Mucosa of rectum (tissue), 2 donors: ENCODE data around the gene PTPRO.

Experiments
- H3K27ac ChIP-seq, 2 donors: one replicate each; pipeline ENCODE4 v1.7.0; 2013; ENCODE audit warnings: inconsistent platforms in 2 of 2, low read depth in 2 of 2, low read length in 2 of 2
- H3K27me3 ChIP-seq, 2 donors: one replicate each; pipeline ENCODE4 v1.7.0; 2013; ENCODE audit warnings: low read length in 2 of 2; ENCODE audit not compliant: control insufficient read depth in 2 of 2, insufficient read depth in 2 of 2
- H3K36me3 ChIP-seq, 2 donors: one replicate each; pipeline ENCODE4 v1.7.0; 2013; ENCODE audit warnings: low read length in 2 of 2; ENCODE audit not compliant: control insufficient read depth in 2 of 2, insufficient read depth in 2 of 2
- H3K4me1 ChIP-seq, 2 donors: one replicate each; pipeline ENCODE4 v1.7.0; 2013; ENCODE audit warnings: low read length in 2 of 2, mild to moderate bottlenecking in 1 of 2; ENCODE audit not compliant: control insufficient read depth in 2 of 2, insufficient read depth in 2 of 2
- H3K4me3 ChIP-seq, 2 donors: one replicate each; pipeline ENCODE4 v1.7.0; 2013; ENCODE audit warnings: low read length in 2 of 2
- H3K9ac ChIP-seq, 2 donors: one replicate each; pipeline ENCODE4 v1.7.0; 2013; ENCODE audit warnings: low read length in 2 of 2, low read depth in 1 of 2, mild to moderate bottlenecking in 1 of 2
- H3K9me3 ChIP-seq, 2 donors: one replicate each; pipeline ENCODE4 v1.7.0; 2013; ENCODE audit warnings: low read length in 2 of 2; ENCODE audit not compliant: control insufficient read depth in 2 of 2
- donor health status: healthy.
- donor health status: Normal muscosa, but diverticular disease.

Gene PTPRO

DNA sequence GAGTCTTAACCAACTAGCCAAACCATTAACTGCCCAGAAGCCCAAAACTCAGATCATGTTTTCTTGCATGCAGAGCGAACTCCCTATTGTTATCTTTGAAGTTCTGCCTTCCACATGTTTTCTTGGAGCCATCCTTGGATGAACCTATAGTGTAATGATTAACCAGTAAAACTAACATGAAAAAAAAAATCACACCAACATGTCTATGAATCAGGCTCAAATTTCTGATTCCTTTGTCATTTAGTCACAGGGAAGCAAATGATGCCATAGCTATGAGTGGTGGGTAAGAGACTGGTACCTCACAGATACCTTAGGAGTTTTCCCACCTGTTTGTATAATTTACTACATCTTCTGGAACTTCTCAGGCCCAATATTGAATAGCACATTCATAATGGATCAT is 70.7 kb downstream of the PTPRO start:
- Histone ChIP-seq H3K4me3 (no peak overlapping the region), H3K9ac (no peak overlapping the region), H3K4me1 (no peaks in the 10 kb centered on the region), H3K9me3 (no peaks in the 10 kb centered on the region), H3K36me3 (no peaks in the 10 kb centered on the region), H3K27me3 (no peaks in the 10 kb centered on the region), H3K27ac (no peak overlapping the region)

DNA sequence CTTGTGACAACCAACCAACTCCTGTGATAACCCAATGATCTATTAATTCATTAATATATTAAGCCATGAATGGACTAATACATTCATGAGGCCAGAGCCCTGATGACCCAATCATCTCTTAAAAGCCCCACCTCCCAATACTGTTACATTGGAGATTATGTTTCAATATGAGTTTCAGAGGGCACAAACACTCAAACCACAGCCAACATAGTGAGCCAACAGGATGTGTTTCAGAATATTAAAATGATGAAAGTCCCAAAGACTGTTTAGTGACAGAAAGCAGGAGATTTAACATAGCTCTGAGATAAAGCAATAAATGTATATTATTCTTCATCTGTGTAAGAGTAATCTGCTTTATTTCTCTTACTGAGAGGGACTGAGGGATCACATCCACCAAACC is 71.7 kb downstream of the PTPRO start:
- H3K4me1 ChIP-seq: no peaks in the 10 kb centered on the region

DNA sequence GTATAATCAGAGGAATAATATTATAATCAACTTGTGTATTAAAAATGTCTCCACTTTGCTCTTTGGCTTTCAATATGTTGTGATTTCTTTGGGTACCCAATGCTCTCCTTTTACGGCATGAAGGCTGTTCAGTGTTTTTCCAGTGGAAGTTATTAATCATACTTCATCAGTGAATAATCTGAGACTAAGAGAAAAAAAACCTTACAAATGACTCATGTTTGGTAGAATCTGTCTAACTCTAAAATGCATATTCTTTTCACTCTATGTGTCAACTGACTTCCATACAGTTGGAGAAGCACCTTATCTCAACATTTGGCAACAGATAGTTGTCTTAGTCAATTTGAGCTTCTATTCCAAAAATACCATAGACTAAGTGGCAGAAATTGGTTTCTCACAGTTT is 82.2 kb downstream of the PTPRO start:
- Histone ChIP-seq H3K4me3 (no peak overlapping the region), H3K36me3 (no peaks in the 10 kb centered on the region), H3K27ac (no peak overlapping the region), H3K27me3 (no peaks in the 10 kb centered on the region), H3K9ac (no peak overlapping the region), H3K9me3 (no peaks in the 10 kb centered on the region), H3K4me1 (no peaks in the 10 kb centered on the region)

More for the DNA sequence above, 71.7 kb downstream of the PTPRO start:
- no peak overlapping the region for H3K4me3 ChIP-seq
- no peaks in the 10 kb centered on the region for H3K27me3 ChIP-seq
- H3K27ac ChIP-seq: no peak overlapping the region
- no peak overlapping the region for H3K9ac ChIP-seq
- H3K36me3 ChIP-seq: no peaks in the 10 kb centered on the region
- H3K9me3 ChIP-seq: no peaks in the 10 kb centered on the region

DNA sequence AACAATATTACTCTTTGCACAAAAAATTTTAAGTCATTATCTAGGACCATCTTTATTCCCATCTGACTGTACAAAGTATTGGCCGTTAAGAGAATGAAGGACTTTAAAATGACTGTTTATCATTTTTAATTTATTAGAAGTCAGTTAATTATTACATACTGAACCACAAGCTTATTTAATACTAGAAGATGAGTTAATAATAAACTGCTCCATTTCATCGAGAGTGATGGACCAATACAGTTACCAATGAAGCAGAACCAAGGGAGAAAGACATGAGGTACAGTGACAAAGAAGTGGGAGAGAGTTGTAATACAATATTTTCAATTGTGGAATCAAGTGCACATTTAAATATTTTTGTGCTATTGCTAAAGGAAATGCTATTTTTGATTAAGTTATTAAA is 83.3 kb downstream of the PTPRO start:
- no peaks in the 10 kb centered on the region for H3K9me3 ChIP-seq
- H3K27ac ChIP-seq: no peak overlapping the region
- no peaks in the 10 kb centered on the region for H3K27me3 ChIP-seq
- H3K9ac ChIP-seq: no peak overlapping the region
- H3K4me1 ChIP-seq: no peaks in the 10 kb centered on the region
- H3K4me3 ChIP-seq: no peak overlapping the region
- no peaks in the 10 kb centered on the region for H3K36me3 ChIP-seq

DNA sequence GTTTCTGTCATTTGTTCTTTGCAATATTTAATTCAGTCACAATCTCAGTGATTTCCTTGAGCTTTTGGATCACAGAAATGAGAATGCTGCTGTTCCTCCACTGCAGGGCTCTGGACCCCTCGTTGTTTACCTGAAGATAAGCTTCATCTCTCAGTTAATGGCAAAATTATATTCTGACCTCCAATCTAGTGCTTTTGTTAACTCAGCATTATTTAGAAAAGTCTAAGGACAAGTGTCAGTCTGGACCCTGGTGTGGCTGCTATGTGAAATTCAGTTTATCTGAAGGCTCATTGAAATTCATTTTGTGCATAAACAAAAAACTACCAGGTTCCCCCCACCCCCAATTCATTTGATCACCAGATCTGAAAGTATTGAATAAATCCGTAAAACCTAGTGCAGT is 84.7 kb downstream of the PTPRO start:
- Histone ChIP-seq H3K27ac (no peak overlapping the region), H3K27me3 (no peaks in the 10 kb centered on the region), H3K9ac (no peak overlapping the region), H3K4me1 (no peaks in the 10 kb centered on the region), H3K4me3 (no peak overlapping the region), H3K36me3 (no peaks in the 10 kb centered on the region), H3K9me3 (no peaks in the 10 kb centered on the region)

DNA sequence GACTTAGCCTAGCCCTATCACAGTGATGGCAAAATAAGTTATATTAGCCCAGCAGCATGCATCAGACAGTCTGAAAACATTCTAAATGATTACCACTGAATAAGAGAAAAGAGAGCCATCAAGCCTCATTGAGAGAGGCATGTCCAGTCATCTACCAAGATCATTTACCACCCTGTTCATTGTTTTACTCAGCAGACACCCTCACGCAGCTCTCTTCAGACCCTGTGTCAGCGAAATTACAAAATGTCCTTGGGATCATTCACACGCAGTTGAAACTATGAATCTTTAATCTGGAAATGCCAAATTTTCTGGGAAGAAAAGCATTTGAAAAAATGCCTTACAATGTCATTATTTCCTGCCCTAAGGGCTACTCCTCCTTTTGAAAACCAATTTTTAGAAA is 89.5 kb downstream of the PTPRO start:
- H3K4me3 ChIP-seq: no peak overlapping the region
- no peak overlapping the region for H3K9ac ChIP-seq
- no peak overlapping the region for H3K27ac ChIP-seq
- H3K27me3 ChIP-seq: no peaks in the 10 kb centered on the region
- no peaks in the 10 kb centered on the region for H3K9me3 ChIP-seq
- no peaks in the 10 kb centered on the region for H3K36me3 ChIP-seq
- no peaks in the 10 kb centered on the region for H3K4me1 ChIP-seq

DNA sequence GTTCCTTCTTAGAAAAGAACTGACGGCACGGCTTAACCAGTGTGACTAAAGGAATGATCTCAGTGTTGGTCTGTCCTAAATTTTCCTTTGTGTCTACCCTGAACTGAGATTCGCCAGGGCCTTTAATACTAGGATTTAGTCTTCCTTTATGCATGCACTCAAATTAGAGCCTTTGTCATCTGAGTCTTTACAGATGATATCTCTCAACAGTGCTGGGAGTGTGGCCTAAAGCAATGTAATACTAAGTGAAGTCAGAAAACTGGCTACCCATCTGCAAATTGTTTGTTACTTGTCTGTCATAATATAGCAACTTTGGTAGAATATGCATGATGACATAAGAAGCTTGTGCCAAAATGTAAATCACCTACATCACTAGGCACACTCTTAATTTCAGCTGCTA is 95.4 kb downstream of the PTPRO start:
- Histone ChIP-seq H3K9ac (no peak overlapping the region), H3K4me1 (no peaks in the 10 kb centered on the region), H3K9me3 (no peaks in the 10 kb centered on the region), H3K27ac (no peak overlapping the region), H3K36me3 (no peaks in the 10 kb centered on the region), H3K27me3 (no peaks in the 10 kb centered on the region), H3K4me3 (no peak overlapping the region)

DNA sequence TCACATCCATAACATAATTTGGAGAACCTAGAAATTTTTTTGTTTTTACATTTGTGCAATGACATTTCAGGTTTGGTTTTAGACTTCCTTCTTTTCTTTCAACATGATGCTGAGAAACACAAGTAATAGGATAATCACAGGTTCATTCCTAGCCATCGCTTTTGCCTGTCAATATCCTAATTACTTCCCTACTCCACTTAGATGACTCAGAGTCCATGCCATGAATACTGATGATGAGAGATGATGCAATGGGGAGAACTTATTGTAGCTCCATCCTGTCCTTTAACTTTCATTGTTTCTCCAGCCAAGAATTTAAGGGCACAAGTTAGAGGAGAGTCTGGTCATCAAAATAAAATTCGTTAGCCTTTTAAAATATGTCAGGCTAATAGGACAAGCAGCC is 101.3 kb downstream of the PTPRO start:
- no peaks in the 10 kb centered on the region for H3K4me1 ChIP-seq
- H3K9ac ChIP-seq: no peak overlapping the region

DNA sequence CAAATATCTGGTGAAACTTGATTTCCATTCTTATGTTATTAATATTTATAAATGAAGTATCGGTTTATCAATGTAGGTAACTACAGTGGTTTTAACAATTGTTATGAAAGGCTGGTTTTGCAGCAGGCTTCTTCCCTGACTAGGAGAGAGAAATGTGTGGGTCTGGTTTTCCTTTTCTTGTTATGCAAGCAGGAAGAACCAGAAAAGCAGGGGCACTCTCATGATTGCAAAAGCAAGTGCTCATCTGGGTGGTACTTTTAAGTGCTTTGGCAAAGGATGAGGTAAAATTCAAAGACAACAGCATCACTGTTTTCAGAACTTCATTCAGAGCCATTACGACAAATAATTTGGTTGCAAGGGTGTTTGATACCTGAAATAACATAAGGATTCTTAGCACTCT is 105.6 kb downstream of the PTPRO start:
- no peaks in the 10 kb centered on the region for H3K27me3 ChIP-seq
- no peak overlapping the region for H3K4me3 ChIP-seq
- H3K4me1 ChIP-seq: no peaks in the 10 kb centered on the region
- H3K9me3 ChIP-seq: no peaks in the 10 kb centered on the region
- no peak overlapping the region for H3K27ac ChIP-seq
- H3K36me3 ChIP-seq: no peaks in the 10 kb centered on the region
- no peak overlapping the region for H3K9ac ChIP-seq

More for the DNA sequence above, 101.3 kb downstream of the PTPRO start:
- Histone ChIP-seq H3K27ac (no peak overlapping the region), H3K9me3 (no peaks in the 10 kb centered on the region), H3K36me3 (no peaks in the 10 kb centered on the region), H3K4me3 (no peak overlapping the region), H3K27me3 (no peaks in the 10 kb centered on the region)

DNA sequence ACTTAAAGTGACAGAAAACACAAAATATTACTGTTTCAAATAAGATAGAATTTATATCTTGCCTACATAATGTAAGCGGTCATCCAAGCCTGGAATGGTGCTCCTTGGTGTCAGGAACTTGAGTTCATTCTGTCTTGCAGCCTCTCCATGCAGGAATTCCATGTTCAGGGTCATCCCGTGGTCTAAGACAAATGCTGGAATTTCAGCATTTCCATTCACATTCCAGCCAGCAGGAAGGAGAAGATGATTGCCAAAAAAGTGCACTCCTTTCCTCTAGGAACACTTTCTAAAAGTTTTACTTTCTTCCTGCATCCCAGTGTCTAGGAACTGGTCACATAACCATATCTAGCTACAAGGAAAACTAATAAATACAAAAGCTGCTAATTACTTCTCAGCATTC is 106.3 kb downstream of the PTPRO start:
- H3K4me3 ChIP-seq: no peak overlapping the region
- H3K9ac ChIP-seq: no peak overlapping the region
- no peaks in the 10 kb centered on the region for H3K9me3 ChIP-seq
- H3K36me3 ChIP-seq: no peaks in the 10 kb centered on the region
- no peaks in the 10 kb centered on the region for H3K27me3 ChIP-seq
- H3K27ac ChIP-seq: no peak overlapping the region
- no peaks in the 10 kb centered on the region for H3K4me1 ChIP-seq

DNA sequence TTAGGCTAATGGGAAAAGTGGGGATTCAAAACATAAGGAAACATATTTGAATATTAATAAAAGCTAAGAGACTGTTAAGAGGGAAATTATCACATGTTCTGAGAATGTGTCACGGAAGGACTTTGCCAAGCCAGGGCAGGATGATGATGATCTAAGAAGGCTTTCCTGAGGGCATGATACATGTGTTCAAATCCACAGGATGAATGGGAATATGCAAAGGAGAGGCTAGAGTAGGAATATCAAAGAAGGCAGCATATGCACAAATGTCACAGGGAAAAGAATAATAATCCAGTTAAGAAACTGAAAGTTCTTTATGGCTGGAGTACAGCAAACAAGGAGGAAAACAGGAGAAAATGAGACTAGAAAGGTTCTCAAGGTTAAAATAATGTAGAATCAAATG is 107.0 kb downstream of the PTPRO start:
- Histone ChIP-seq H3K27me3 (no peaks in the 10 kb centered on the region), H3K9ac (no peak overlapping the region), H3K4me3 (no peak overlapping the region), H3K4me1 (no peaks in the 10 kb centered on the region), H3K9me3 (no peaks in the 10 kb centered on the region), H3K27ac (no peak overlapping the region), H3K36me3 (no peaks in the 10 kb centered on the region)
